ENCODE results near the gene CLEC11A. TPM values are rescaled to one million over a fixed set of nuclear protein-coding genes. Genes with fewer than 3 reads are reported as not detected.
A peak's percentile ranks its signal among the peaks of the same experiment; 100 is the strongest.

CLEC11A gene
- total RNA-seq, 1 donor from 2014 or later: 33.0 TPM

DNA sequence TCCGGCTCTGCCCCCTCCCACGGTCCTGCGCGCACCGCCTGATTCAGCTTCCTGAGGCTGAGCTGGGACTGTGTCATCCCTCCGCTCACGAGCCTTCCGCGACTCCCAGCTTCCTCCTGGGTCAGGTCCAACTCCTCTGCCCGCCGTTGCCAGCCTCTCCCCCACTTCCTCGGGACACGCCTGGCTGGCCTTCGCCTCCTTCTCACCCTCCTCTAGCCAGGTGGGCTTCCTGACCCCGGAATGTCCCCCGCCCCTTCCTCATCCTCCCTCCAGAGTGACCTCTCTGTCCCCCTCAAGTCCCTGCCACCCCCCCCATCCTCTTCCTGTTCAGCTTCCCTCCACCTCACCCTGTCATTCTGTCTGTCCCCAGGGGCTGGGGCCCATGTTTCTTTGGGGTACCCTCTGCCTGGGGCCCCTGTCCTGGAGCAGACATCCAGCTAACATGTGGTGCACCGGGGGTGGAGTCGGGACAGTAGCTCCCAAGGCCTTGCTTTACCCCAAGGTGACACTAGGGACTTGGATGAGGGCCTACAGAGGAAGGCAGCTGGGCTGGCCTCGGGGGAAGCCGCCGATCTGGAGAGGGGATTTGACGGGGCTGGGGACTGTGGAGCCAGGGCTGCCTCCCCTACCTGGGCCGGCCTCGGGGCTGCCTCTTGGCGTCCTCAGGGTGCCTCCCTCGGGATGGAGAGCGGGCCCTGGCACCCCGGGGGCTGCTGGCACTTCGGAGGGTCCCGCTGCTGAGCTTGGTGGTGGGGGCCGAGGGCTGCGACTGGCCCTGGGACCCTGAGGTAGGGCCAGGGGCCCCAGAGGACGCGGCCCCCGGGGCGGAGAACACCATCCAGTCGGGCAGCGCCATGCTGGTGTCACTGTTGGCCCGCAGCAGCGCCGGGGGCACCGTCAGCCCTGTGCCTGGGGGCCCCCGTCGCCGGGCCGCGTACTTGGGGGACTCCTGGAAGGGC is 20.0 kb upstream of the CLEC11A start:
- DNase-seq (ENCODE audit: low spot score in 2 of 2, unreplicated experiment in 2 of 2): no peak
- TF ChIP-seq, protein P1, sequence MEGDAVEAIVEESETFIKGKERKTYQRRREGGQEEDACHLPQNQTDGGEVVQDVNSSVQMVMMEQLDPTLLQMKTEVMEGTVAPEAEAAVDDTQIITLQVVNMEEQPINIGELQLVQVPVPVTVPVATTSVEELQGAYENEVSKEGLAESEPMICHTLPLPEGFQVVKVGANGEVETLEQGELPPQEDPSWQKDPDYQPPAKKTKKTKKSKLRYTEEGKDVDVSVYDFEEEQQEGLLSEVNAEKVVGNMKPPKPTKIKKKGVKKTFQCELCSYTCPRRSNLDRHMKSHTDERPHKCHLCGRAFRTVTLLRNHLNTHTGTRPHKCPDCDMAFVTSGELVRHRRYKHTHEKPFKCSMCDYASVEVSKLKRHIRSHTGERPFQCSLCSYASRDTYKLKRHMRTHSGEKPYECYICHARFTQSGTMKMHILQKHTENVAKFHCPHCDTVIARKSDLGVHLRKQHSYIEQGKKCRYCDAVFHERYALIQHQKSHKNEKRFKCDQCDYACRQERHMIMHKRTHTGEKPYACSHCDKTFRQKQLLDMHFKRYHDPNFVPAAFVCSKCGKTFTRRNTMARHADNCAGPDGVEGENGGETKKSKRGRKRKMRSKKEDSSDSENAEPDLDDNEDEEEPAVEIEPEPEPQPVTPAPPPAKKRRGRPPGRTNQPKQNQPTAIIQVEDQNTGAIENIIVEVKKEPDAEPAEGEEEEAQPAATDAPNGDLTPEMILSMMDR (IDR thresholded peaks at IDR 0.05; ENCODE audit: unreplicated experiment): no peak
- H3K36me3 Mint-ChIP-seq: no peaks in the 10 kb centered on the region
- peaks cover 83% of the 10 kb centered on the region for H3K27me3 Mint-ChIP-seq (ENCODE audit: low read depth)
- no peaks in the 10 kb centered on the region for H3K4me1 Mint-ChIP-seq
- no peaks in the 10 kb centered on the region for H3K9me3 Mint-ChIP-seq
- H3K27ac Mint-ChIP-seq: no peak overlapping the region
- H3K4me3 Mint-ChIP-seq: no peak overlapping the region

DNA sequence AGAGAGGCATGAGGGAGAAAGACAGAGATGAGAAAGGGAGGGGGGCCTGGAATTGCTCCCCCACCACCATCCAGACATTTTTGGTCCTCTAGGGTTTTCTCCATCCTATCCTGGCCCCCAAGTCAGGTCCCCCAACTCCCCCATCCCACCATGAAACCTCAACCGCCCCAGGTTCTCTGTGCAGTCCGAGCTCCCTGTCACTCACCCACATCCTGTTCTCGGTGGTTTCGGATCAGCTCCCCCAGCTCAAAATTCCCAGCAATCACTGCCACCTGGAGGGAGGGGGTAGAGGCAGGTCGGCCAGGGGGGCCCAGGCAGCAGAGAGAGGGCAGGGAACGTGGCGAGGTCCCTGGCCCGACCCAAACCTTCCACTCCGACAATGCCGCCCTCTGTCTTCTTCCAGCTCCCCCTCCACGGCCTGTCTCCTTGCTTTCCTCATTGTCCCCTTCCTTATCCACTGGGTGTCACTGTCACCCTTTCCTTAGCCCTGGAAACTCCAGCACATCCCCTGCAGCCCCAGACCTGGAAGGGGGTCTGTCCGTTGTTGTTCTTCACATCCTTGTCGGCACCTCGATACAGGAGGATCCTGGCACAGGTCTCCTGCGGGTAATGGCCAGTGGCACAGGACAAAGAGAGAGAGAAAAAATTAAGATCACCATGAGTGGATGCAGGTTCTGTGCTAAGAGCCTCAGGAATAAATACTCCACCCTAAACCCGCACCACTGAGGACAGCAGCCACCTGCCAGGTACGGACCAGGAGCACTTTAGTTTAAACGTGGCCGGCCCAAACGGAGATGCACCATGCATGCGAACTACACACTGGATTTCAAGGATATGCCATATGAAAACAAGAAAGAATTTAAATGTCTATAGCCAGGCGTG is 19.0 kb upstream of the CLEC11A start:
- peaks cover 79% of the 10 kb centered on the region for H3K27me3 Mint-ChIP-seq (ENCODE audit: low read depth)
- DNase-seq (ENCODE audit: low spot score in 2 of 2, unreplicated experiment in 2 of 2): no peak
- TF ChIP-seq, protein P1 (IDR thresholded peaks at IDR 0.05; ENCODE audit: unreplicated experiment): no peak
- no peaks in the 10 kb centered on the region for H3K9me3 Mint-ChIP-seq
- H3K4me3 Mint-ChIP-seq: no peak overlapping the region
- no peak overlapping the region for H3K27ac Mint-ChIP-seq
- no peaks in the 10 kb centered on the region for H3K36me3 Mint-ChIP-seq
- H3K4me1 Mint-ChIP-seq: no peaks in the 10 kb centered on the region

DNA sequence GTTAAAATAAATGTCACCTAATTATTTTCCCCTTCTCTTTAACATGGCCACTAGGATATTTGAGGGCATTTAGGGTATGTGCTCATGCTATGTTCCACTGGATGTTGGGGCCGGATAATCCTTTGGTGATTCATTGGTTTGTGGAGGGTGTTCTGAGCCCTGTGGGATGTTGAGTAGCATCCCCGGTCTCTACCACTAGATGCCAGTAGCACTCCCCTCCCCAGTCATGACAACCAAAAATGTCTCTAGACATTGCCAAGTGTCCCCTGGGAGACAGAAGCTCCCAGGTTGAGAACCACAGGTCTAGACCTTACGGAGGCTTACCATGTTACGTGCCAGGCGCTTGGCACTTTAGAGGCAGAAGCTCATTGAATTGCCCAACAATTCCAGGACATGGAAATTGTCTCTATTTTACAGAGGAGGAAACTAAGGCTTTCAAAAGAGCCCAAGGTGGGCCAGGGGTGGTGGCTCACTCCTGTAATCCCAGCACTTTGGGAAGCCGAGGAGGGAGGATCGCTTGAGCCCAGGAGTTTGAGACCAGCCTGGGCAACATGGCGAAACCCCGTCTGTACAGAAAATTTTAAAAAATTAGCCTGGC is 17.6 kb upstream of the CLEC11A start:
- H3K27ac Mint-ChIP-seq: no peak overlapping the region
- H3K36me3 Mint-ChIP-seq: no peaks in the 10 kb centered on the region
- no peaks in the 10 kb centered on the region for H3K9me3 Mint-ChIP-seq
- H3K4me3 Mint-ChIP-seq: no peak overlapping the region
- no peak for DNase-seq (ENCODE audit: low spot score in 2 of 2, unreplicated experiment in 2 of 2)
- peaks cover 78% of the 10 kb centered on the region for H3K27me3 Mint-ChIP-seq (ENCODE audit: low read depth)
- TF ChIP-seq, protein P1 (IDR thresholded peaks at IDR 0.05; ENCODE audit: unreplicated experiment): peak; percentile 33
- H3K4me1 Mint-ChIP-seq: no peaks in the 10 kb centered on the region

DNA sequence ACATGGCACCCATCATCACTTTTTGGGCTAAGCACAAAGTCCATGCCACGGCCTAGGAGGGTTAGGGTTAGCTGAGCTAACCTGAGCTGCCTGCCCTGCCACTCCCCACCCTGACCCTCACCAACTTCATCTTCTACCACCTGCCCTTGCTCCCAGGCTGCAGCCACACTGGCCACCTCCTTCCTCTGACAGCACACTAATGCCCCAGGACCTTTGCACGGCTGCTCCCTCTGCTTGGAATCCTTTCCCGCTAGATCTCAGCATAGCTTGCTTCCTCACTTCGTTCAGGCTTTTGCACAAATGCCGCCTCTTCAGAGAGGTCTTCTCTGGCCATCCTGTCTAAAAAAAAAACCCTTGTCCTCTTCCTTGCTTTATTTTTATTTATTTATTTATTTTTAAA is 16.8 kb upstream of the CLEC11A start:
- no peak overlapping the region for H3K4me3 Mint-ChIP-seq
- no peaks in the 10 kb centered on the region for H3K9me3 Mint-ChIP-seq
- no peak for DNase-seq (ENCODE audit: low spot score in 2 of 2, unreplicated experiment in 2 of 2)
- H3K36me3 Mint-ChIP-seq: no peaks in the 10 kb centered on the region
- H3K4me1 Mint-ChIP-seq: no peaks in the 10 kb centered on the region
- H3K27me3 Mint-ChIP-seq (ENCODE audit: low read depth): peaks cover 80% of the 10 kb centered on the region
- H3K27ac Mint-ChIP-seq: no peak overlapping the region
- TF ChIP-seq, protein P1 (IDR thresholded peaks at IDR 0.05; ENCODE audit: unreplicated experiment): no peak

DNA sequence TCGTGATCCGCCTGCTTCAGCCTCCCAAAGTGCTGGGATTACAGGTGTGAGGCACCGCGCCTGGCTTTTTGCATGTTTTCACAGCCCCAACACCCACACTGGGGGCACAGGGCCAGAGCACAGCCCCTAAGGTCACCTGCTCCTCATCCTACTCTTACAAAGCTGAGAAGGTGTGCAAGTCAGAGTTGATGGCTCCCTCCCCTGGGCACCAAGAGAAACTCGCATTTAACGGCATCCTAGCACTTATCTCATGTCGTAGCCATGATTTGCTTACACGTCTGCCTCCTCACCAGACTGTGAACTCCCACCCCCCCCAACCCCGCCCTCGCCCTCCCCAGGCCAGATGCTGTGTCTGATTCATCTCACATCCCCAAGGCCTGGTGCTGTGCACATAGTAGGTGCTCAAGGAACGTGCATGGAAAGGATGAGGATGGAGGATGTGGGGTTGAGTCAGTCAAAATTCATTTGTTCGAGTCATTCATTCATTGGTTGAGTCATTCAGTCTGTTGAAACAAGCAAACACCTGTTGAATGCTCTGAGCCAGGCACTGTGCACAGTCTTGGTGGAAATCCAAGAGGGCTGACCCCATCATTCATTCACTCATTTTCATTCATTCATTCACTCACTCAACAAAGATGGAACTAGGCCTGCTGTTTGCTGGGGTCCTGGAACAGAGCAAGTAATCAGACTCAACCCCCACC is 14.8 kb upstream of the CLEC11A start:
- Mint-ChIP-seq H3K4me1 (no peaks in the 10 kb centered on the region), H3K9me3 (no peaks in the 10 kb centered on the region), H3K36me3 (no peaks in the 10 kb centered on the region), H3K4me3 (no peak overlapping the region), H3K27me3 (ENCODE audit: low read depth) (peaks cover 79% of the 10 kb centered on the region), H3K27ac (no peak overlapping the region)
- DNase-seq (ENCODE audit: low spot score in 2 of 2, unreplicated experiment in 2 of 2): no peak
- TF ChIP-seq, protein P1 (IDR thresholded peaks at IDR 0.05; ENCODE audit: unreplicated experiment): no peak

All from mesothelial cell of epicardium (in vitro differentiated cells).